K562 (cell line): ENCODE measurements around the gene TRIM69. TPM values are rescaled to one million over a fixed set of nuclear protein-coding genes. Genes with fewer than 3 reads are reported as not detected.

Experiments used
- ARID1B ChIP-seq: fragments of 450-650 bp; IDR thresholded peaks from 2 replicates; pipeline ENCODE4 v1.6.1; 2016; ENCODE audit warnings: antibody characterized with exemption, mild to moderate bottlenecking, inconsistent platforms
- BRF1 ChIP-seq: IDR thresholded peaks from 3 replicates; pipeline ENCODE4 v1.6.1; 2011; ENCODE audit warnings: borderline replicate concordance, mild to moderate bottlenecking; ENCODE audit not compliant: insufficient read length; ENCODE audit errors: extremely low read depth
- CBX2 ChIP-seq: fragments of 200-600 bp; sonication (generic); IDR thresholded peaks from one replicate; pipeline ENCODE4 v1.6.1; 2012; ENCODE audit warnings: mild to moderate bottlenecking, low read length, inconsistent platforms; ENCODE audit not compliant: insufficient read depth, poor library complexity, severe bottlenecking
- CBX3 ChIP-seq, 2 experiments: IDR thresholded peaks; 1 replicate in 1 of 2; 2 replicates in 1 of 2; pipeline ENCODE4 v1.6.1; 2012; ENCODE audit warnings: inconsistent platforms in 2 of 2, low read length in 2 of 2, borderline replicate concordance in 1 of 2, control low read depth in 1 of 2
- ETS1 ChIP-seq: conservative IDR thresholded peaks from 2 replicates; pipeline ENCODE4 v1.6.1; 2011; ENCODE audit warnings: low read depth, mild to moderate bottlenecking, low read length; ENCODE audit not compliant: control insufficient read depth
- GATAD2A ChIP-seq: fragments of 450-650 bp; IDR thresholded peaks from 2 replicates; pipeline ENCODE4 v1.6.1; 2017
- IRF9 ChIP-seq: fragments of 450-650 bp; IDR thresholded peaks from 2 replicates; pipeline ENCODE4 v1.6.1; 2016; ENCODE audit warnings: missing biosample characterization, missing genetic modification characterization
- KLF1 ChIP-seq: fragments of 450-650 bp; IDR thresholded peaks from 2 replicates; pipeline ENCODE4 v1.6.1; 2016; ENCODE audit warnings: missing genetic modification characterization, missing compliant biosample characterization
- KLF6 ChIP-seq: fragments of 250-450 bp; sonication (Bioruptor Pico); IDR thresholded peaks from 2 replicates; pipeline ENCODE4 v1.4.0; 2020; ENCODE audit warnings: mild to moderate bottlenecking, moderate library complexity, borderline replicate concordance
- MAZ ChIP-seq, 2 experiments: fragments of 450-650 bp in 1 of 2; sonication (generic) in 1 of 2; formaldehyde crosslinking; IDR thresholded peaks in 1 of 2; conservative IDR thresholded peaks in 1 of 2; 2 replicates each; pipeline versions ENCODE4 v1.4.0 to v1.5.0; 2020; ENCODE audit warnings: mild to moderate bottlenecking in 1 of 2, missing genetic modification reagents in 1 of 2
- RFX5 ChIP-seq: IDR thresholded peaks from 2 replicates; pipeline ENCODE4 v1.6.1; 2011; ENCODE audit warnings: low read depth, mild to moderate bottlenecking, improper control_type of control experiment, low read length
- SMARCA5 ChIP-seq: fragments of 450-650 bp; IDR thresholded peaks from 2 replicates; pipeline ENCODE4 v1.6.1; 2016
- SREBF2 ChIP-seq: sonication (generic); formaldehyde crosslinking; IDR thresholded peaks from 2 replicates; pipeline ENCODE4 v1.4.0; 2020; ENCODE audit warnings: mild to moderate bottlenecking, missing genetic modification reagents
- ZNF224 ChIP-seq: sonication (generic); formaldehyde crosslinking; IDR thresholded peaks from 2 replicates; pipeline ENCODE4 v1.8.0; 2022; ENCODE audit warnings: mild to moderate bottlenecking, missing genetic modification reagents
- ZNF583 ChIP-seq: fragments of 250-450 bp; sonication (Bioruptor Pico); IDR thresholded peaks from 2 replicates; pipeline ENCODE4 v1.4.0; 2020
- ZNF766 ChIP-seq: fragments of 200-800 bp; sonication (Bioruptor generic); conservative IDR thresholded peaks from 2 replicates; pipeline ENCODE4 v1.6.1; 2016; ENCODE audit warnings: missing genetic modification characterization, missing compliant biosample characterization
- ZNF79 ChIP-seq: fragments of 250-450 bp; sonication (Bioruptor Pico); IDR thresholded peaks from 2 replicates; pipeline ENCODE4 v1.4.0; 2020; ENCODE audit warnings: low read depth, mild to moderate bottlenecking, moderate library complexity
- ZNF830 ChIP-seq: fragments of 250-450 bp; sonication (Bioruptor Pico); IDR thresholded peaks from 2 replicates; pipeline ENCODE4 v1.5.0; 2021; ENCODE audit warnings: mild to moderate bottlenecking
- polyA plus RNA-seq, 8 experiments: library from polyadenylated mRNA; depleted of rRNA in 4 of 8; stranded (reverse) in 5 of 8; unstranded in 3 of 8; fragments of >200 nt; fragmentation: Nextera tagmentation in 2 of 8; fragmentation: Illumina TruSeq in 1 of 8; extraction: Ambion mirVana in 2 of 8; extraction: Trizol in 1 of 8; gene quantifications; 2 replicates each; pipeline versions ENCODE4 v1.2.1 to v1.2.3, GENCODE V29; 2011 to 2014; ENCODE audit warnings: inconsistent platforms in 1 of 8, missing spikeins in 1 of 8
- total RNA-seq, 7 experiments: library from RNA; depleted of rRNA in 6 of 7; stranded (reverse); fragments of >200 nt in 6 of 7; fragmentation: Illumina TruSeq in 2 of 7; extraction: Trizol in 2 of 7; gene quantifications; 2 replicates each; pipeline versions ENCODE4 v1.2.1 to v1.2.3, GENCODE V29; 2011 to 2021; ENCODE audit warnings: low replicate concordance in 1 of 7
- TF ChIP-seq, protein P1 (sequence below), 2 experiments: IDR thresholded peaks; 2 replicates each; pipeline ENCODE4 v1.6.1; 2011; ENCODE audit warnings: borderline replicate concordance in 1 of 2, control low read depth in 1 of 2, low read depth in 1 of 2, low read length in 1 of 2, mild to moderate bottlenecking in 1 of 2, mixed read lengths in 1 of 2, moderate library complexity in 1 of 2; ENCODE audit not compliant: insufficient read depth in 1 of 2, insufficient read length in 1 of 2, poor library complexity in 1 of 2, severe bottlenecking in 1 of 2; ENCODE audit errors: extremely low read depth in 1 of 2
- TF ChIP-seq, protein P2 (sequence below): sonication (generic); formaldehyde crosslinking; IDR thresholded peaks from 2 replicates; pipeline ENCODE4 v1.8.0; 2022; ENCODE audit warnings: mild to moderate bottlenecking, low read depth, missing genetic modification reagents
- TF ChIP-seq, protein P3 (sequence below): sonication (generic); formaldehyde crosslinking; IDR thresholded peaks from 2 replicates; pipeline ENCODE4 v1.8.1; 2022; ENCODE audit warnings: missing genetic modification reagents

TRIM69 gene
- total and polyA plus RNA-seq, 9 of the 15 experiments (the other 6 are each of a cell fraction or from before 2014, with no cell fraction given) = 1.0 to 4.3 (median 2.3) TPM

DNA sequence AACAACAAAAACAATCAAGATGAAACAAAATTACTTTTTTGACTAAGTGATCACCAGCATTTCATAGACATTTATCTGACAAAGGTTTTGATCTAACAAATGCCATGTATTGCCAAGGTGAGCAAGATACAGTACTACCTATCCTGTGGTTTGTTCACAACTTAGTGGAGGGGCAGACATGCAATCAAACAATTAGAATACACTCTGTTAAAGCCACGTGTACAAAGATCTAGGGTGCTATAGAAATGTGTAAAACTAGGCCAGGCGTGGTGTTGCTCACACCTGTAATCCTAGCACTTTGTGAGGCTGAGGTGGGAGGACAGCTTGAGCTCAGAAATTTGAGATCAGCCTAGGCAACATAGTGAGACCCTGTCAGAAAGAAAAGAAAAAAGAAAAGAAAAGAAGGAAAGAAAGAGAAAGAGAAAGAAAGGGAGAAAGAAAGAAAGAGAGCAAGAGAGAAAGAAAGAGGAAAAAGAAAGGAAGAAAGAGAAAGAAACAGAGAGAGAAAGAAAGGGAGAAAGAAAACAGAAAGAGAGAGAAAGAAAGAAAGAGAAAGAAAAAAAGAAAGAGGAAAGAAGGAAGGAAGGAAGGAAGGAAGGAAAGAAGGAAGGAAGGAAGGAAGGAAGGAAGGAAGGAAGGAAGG is 1.4 kb upstream of the TRIM69 start (continued):
- TF ChIP-seq, protein P1, sequence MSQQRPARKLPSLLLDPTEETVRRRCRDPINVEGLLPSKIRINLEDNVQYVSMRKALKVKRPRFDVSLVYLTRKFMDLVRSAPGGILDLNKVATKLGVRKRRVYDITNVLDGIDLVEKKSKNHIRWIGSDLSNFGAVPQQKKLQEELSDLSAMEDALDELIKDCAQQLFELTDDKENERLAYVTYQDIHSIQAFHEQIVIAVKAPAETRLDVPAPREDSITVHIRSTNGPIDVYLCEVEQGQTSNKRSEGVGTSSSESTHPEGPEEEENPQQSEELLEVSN (IDR thresholded peaks at IDR 0.05; ENCODE audit: borderline replicate concordance in 1 of 2, extremely low read depth in 1 of 2, insufficient read depth in 1 of 2, insufficient read length in 1 of 2, low read depth in 1 of 2, low read length in 1 of 2, poor library complexity in 1 of 2, severe bottlenecking in 1 of 2) = no peak
- TF ChIP-seq ZNF224 = no peak
- TF ChIP-seq RFX5 = no peak
- no peak for TF ChIP-seq MAZ (CRISPR knock-in tag; conservative IDR thresholded peaks at IDR 0.05 in 1 of 2, IDR thresholded peaks at IDR 0.05 in 1 of 2)
- no peak for TF ChIP-seq KLF6
- no peak for TF ChIP-seq ZNF830 (CRISPR knock-in tag)
- TF ChIP-seq ETS1 = no peak
- 0 out of 2 replicates have a peak, but pooled peaks have one; percentile 57 for TF ChIP-seq GATAD2A
- TF ChIP-seq ZNF766 = no peak
- TF ChIP-seq, protein P2, sequence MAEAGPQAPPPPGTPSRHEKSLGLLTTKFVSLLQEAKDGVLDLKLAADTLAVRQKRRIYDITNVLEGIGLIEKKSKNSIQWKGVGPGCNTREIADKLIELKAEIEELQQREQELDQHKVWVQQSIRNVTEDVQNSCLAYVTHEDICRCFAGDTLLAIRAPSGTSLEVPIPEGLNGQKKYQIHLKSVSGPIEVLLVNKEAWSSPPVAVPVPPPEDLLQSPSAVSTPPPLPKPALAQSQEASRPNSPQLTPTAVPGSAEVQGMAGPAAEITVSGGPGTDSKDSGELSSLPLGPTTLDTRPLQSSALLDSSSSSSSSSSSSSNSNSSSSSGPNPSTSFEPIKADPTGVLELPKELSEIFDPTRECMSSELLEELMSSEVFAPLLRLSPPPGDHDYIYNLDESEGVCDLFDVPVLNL (CRISPR knock-in tag) = no peak
- TF ChIP-seq ZNF583 = no peak
- no peak for TF ChIP-seq BRF1
- TF ChIP-seq, protein P3, sequence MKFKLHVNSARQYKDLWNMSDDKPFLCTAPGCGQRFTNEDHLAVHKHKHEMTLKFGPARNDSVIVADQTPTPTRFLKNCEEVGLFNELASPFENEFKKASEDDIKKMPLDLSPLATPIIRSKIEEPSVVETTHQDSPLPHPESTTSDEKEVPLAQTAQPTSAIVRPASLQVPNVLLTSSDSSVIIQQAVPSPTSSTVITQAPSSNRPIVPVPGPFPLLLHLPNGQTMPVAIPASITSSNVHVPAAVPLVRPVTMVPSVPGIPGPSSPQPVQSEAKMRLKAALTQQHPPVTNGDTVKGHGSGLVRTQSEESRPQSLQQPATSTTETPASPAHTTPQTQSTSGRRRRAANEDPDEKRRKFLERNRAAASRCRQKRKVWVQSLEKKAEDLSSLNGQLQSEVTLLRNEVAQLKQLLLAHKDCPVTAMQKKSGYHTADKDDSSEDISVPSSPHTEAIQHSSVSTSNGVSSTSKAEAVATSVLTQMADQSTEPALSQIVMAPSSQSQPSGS (CRISPR knock-in tag) = no peak
- TF ChIP-seq ZNF79 (CRISPR knock-in tag) = no peak
- TF ChIP-seq KLF1 = no peak
- TF ChIP-seq SREBF2 = no peak
- TF ChIP-seq CBX2 = no peak
- no peak for TF ChIP-seq CBX3 (IDR thresholded peaks at IDR 0.05; ENCODE audit: borderline replicate concordance in 1 of 2, low read length in 2 of 2)
- no peak for TF ChIP-seq ARID1B
- TF ChIP-seq IRF9 = no peak
- peak; percentile 75 for TF ChIP-seq SMARCA5
